Measurements from ENCODE around the gene TBCK.

DNA sequence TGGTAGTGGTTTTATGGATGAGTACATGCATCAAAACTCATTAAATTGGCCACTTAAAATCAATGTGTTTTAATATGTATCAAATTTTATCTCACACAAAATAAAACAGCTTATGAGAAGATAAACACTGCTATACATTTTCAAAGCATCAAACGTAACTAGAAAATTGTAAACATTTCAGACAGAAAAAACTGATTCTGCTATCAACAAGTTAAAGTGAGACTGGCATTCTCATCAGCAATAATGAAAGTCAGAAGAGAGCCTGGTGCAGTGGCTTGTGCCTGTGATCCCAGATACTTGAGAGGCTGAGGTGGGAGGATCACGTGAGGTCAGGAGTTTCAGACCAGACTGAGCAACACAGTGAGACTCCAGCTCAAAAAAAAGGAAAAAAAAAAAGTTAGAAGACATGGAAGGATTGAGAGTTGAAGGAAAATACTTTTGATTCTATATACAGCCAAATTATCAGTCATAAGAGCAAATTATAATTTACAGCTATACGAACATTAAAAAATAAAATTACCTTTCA is 2.9 kb downstream of the TBCK start:
- TF ChIP-seq, protein P1, sequence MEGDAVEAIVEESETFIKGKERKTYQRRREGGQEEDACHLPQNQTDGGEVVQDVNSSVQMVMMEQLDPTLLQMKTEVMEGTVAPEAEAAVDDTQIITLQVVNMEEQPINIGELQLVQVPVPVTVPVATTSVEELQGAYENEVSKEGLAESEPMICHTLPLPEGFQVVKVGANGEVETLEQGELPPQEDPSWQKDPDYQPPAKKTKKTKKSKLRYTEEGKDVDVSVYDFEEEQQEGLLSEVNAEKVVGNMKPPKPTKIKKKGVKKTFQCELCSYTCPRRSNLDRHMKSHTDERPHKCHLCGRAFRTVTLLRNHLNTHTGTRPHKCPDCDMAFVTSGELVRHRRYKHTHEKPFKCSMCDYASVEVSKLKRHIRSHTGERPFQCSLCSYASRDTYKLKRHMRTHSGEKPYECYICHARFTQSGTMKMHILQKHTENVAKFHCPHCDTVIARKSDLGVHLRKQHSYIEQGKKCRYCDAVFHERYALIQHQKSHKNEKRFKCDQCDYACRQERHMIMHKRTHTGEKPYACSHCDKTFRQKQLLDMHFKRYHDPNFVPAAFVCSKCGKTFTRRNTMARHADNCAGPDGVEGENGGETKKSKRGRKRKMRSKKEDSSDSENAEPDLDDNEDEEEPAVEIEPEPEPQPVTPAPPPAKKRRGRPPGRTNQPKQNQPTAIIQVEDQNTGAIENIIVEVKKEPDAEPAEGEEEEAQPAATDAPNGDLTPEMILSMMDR (conservative IDR thresholded peaks at IDR 0.05; ENCODE audit: low read depth in 2 of 2) = no peak
- TF ChIP-seq POLR2AphosphoS5 (IDR thresholded peaks at IDR 0.05; ENCODE audit: low read depth) (no peak), JUNB (IDR thresholded peaks at IDR 0.05; ENCODE audit: unreplicated experiment) (no peak), EZH2 (IDR thresholded peaks at IDR 0.05; ENCODE audit: low read depth, unreplicated experiment) (no peak), EZH2phosphoT487 (IDR thresholded peaks at IDR 0.05; ENCODE audit: unreplicated experiment) (no peak), NANOG (IDR thresholded peaks at IDR 0.05; ENCODE audit: borderline replicate concordance) (no peak), STAT1 (IDR thresholded peaks at IDR 0.05; ENCODE audit: unreplicated experiment) (no peak), CREB1 (CRISPR knock-in tag; IDR thresholded peaks at IDR 0.05; ENCODE audit: low read depth) (no peak), ZNF114 (CRISPR knock-in tag; IDR thresholded peaks at IDR 0.05) (no peak)
- TF ChIP-seq, protein P2, sequence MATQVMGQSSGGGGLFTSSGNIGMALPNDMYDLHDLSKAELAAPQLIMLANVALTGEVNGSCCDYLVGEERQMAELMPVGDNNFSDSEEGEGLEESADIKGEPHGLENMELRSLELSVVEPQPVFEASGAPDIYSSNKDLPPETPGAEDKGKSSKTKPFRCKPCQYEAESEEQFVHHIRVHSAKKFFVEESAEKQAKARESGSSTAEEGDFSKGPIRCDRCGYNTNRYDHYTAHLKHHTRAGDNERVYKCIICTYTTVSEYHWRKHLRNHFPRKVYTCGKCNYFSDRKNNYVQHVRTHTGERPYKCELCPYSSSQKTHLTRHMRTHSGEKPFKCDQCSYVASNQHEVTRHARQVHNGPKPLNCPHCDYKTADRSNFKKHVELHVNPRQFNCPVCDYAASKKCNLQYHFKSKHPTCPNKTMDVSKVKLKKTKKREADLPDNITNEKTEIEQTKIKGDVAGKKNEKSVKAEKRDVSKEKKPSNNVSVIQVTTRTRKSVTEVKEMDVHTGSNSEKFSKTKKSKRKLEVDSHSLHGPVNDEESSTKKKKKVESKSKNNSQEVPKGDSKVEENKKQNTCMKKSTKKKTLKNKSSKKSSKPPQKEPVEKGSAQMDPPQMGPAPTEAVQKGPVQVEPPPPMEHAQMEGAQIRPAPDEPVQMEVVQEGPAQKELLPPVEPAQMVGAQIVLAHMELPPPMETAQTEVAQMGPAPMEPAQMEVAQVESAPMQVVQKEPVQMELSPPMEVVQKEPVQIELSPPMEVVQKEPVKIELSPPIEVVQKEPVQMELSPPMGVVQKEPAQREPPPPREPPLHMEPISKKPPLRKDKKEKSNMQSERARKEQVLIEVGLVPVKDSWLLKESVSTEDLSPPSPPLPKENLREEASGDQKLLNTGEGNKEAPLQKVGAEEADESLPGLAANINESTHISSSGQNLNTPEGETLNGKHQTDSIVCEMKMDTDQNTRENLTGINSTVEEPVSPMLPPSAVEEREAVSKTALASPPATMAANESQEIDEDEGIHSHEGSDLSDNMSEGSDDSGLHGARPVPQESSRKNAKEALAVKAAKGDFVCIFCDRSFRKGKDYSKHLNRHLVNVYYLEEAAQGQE (IDR thresholded peaks at IDR 0.05; ENCODE audit: unreplicated experiment) = no peak

All from GM23338 (cell line).